Keratinocyte (primary cell): ENCODE measurements around the gene CASP6.

ENCODE experiments used
- CTCF ChIP-seq, 3 experiments: IDR thresholded peaks in 1 of 3; conservative IDR thresholded peaks in 1 of 3; optimal IDR thresholded peaks in 1 of 3; 2 replicates in 2 of 3; 3 replicates in 1 of 3; pipeline versions ENCODE3 to v1.5.1; 2011; ENCODE audit warnings: low read length in 3 of 3, mild to moderate bottlenecking in 3 of 3, moderate library complexity in 2 of 3, control low read depth in 1 of 3, inconsistent platforms in 1 of 3; ENCODE audit not compliant: insufficient read depth in 2 of 3; ENCODE audit errors: extremely low read depth in 1 of 3
- EZH2 ChIP-seq: IDR thresholded peaks from one replicate; pipeline ENCODE4 v1.6.1; 2012; ENCODE audit warnings: inconsistent platforms, mild to moderate bottlenecking, low read length, moderate library complexity

GRCh38 chr4:109745830-109746229 lies 42.6 kb upstream of the CASP6 start:
- no peak for TF ChIP-seq CTCF (optimal IDR thresholded peaks at IDR 0.05 in 1 of 3, IDR thresholded peaks at IDR 0.05 in 1 of 3, conservative IDR thresholded peaks at IDR 0.05 in 1 of 3; ENCODE audit: extremely low read depth in 1 of 3, insufficient read depth in 2 of 3, low read length in 3 of 3)
- TF ChIP-seq EZH2 = no peak
